ENCODE results near the gene CITED4. TPM values are rescaled to one million over a fixed set of nuclear protein-coding genes. Genes with fewer than 3 reads are reported as not detected.

The CITED4 gene
- total RNA-seq, 1 experiment from 2014 or later, result 7.8 TPM

DNA sequence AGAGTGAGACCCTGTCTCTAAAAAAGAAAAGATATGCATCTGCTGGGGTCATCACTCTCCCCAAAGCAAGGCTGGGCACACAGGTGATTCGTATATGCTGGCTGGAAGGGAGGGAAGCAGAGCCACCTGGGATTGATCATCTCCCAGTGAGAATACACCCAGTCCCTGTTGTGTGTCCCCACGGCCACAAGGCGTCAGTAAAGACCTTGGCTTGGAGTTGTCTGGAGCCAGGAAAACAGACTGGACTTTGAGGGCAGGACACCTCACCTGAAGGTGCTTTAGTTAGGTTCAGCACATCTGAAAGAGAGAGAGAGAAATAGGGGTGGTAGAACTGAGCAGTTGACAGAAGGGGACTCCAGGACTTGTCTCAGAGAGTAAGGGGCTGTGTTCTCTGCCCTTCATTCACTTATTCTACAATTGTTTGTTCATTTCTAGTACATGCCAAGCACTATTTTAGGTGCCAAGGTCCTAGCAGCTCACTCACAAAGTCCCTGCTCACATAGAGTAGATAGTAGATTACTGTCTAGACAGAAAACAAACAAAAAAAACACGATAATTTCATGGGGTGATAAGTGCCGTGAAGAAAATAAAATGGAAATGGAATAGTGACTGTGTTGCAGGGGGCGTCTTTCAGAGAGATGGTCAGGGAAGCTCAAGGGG is 13.5 kb downstream of the CITED4 start:
- Histone ChIP-seq H3K36me3 (ENCODE audit: control insufficient read depth in 1 of 2, insufficient read depth in 2 of 2, low read length in 2 of 2) (no peaks in the 10 kb centered on the region), H4K20me1 (ENCODE audit: insufficient read depth) (no peaks in the 10 kb centered on the region), H3K4me3 (replicated peaks in 1 of 2; ENCODE audit: low read depth in 1 of 2, low read length in 2 of 2) (no peak overlapping the region), H3K9me3 (ENCODE audit: control insufficient read depth in 1 of 2, insufficient read depth in 1 of 2, low read depth in 1 of 2, low read length in 2 of 2) (no peaks in the 10 kb centered on the region), H2AFZ (ENCODE audit: low read depth, low read length, poor library complexity, severe bottlenecking) (peak overlapping the region; percentile 31), H3K4me1 (ENCODE audit: control insufficient read depth in 1 of 2, insufficient read depth in 2 of 2, low read length in 2 of 2) (peaks cover 0 to 25% of the 10 kb centered on the region in 2 experiments; a peak in 2 of 4 replicates), H3K9ac (ENCODE audit: low read length) (no peak overlapping the region), H3K79me2 (ENCODE audit: insufficient read depth, low read length) (no peaks in the 10 kb centered on the region), H3K27ac (ENCODE audit: low read depth, low read length) (no peak overlapping the region), H3K27me3 (ENCODE audit: insufficient read depth, low read length) (no peaks in the 10 kb centered on the region), H3K9me2 (ENCODE audit: insufficient read depth) (no peaks in the 10 kb centered on the region), H3K4me2 (ENCODE audit: low read length) (no peak overlapping the region)
- ChIA-PET POLR2A (interaction anchor here (1.3 kb wide), 1 partner anchor 100 kb away, joined by 3 read pairs; no protein-coding TSS in a partner anchor), RAD21 (ENCODE audit: low non-redundant PET in 1 of 2, low total read pairs in 2 of 2, uncharacterized antibody in 2 of 2, unreplicated experiment in 2 of 2) (interaction anchor here (0.6 to 2.5 kb wide), 7 partner anchors 14 to 104 kb away, joined by 3 to 11 read pairs (median 4); partner anchors contain the start of gene CITED4 (in 1 of the 2)), CTCF (interaction anchor here (0.9 to 8.8 kb wide), 6 partner anchors 14 to 256 kb away, joined by 3 to 202 read pairs (median 8); no protein-coding TSS in a partner anchor)
- BruUV-seq (replicated peaks), result no TSS peak
- intact Hi-C loops (cut with micrococcal nuclease), result loop anchor here (1.0 kb wide), 3 partner anchors 104 to 236 kb away; no protein-coding TSS in a partner anchor
- TF ChIP-seq RAD21 (IDR thresholded peaks at IDR 0.05; ENCODE audit: low read depth), result peak; percentile 99
- no peak for TF ChIP-seq CBX3 (IDR thresholded peaks at IDR 0.05; ENCODE audit: low read depth)
- peak; percentile 11 for TF ChIP-seq YY1 (IDR thresholded peaks at IDR 0.05; ENCODE audit: extremely low read depth, insufficient replicate concordance, low read depth, low read length)
- TF ChIP-seq ZNF274 (IDR thresholded peaks at IDR 0.05; ENCODE audit: low read depth, low read length), result no peak
- TF ChIP-seq, protein P1, sequence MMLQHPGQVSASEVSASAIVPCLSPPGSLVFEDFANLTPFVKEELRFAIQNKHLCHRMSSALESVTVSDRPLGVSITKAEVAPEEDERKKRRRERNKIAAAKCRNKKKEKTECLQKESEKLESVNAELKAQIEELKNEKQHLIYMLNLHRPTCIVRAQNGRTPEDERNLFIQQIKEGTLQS (IDR thresholded peaks at IDR 0.05), result no peak
- TF ChIP-seq, protein P2, sequence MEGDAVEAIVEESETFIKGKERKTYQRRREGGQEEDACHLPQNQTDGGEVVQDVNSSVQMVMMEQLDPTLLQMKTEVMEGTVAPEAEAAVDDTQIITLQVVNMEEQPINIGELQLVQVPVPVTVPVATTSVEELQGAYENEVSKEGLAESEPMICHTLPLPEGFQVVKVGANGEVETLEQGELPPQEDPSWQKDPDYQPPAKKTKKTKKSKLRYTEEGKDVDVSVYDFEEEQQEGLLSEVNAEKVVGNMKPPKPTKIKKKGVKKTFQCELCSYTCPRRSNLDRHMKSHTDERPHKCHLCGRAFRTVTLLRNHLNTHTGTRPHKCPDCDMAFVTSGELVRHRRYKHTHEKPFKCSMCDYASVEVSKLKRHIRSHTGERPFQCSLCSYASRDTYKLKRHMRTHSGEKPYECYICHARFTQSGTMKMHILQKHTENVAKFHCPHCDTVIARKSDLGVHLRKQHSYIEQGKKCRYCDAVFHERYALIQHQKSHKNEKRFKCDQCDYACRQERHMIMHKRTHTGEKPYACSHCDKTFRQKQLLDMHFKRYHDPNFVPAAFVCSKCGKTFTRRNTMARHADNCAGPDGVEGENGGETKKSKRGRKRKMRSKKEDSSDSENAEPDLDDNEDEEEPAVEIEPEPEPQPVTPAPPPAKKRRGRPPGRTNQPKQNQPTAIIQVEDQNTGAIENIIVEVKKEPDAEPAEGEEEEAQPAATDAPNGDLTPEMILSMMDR (IDR thresholded peaks at IDR 0.05 in 2 of 3, conservative IDR thresholded peaks at IDR 0.05 in 1 of 3; ENCODE audit: borderline replicate concordance in 1 of 3, insufficient read depth in 1 of 3, low read depth in 2 of 3, low read length in 2 of 3), result peak; percentile 93 to 96 (median 95)
- no peak for TF ChIP-seq ZFX (IDR thresholded peaks at IDR 0.05)
- TF ChIP-seq SP1 (IDR thresholded peaks at IDR 0.05; ENCODE audit: low read depth), result no peak
- no peak for TF ChIP-seq TCF7L2 (IDR thresholded peaks at IDR 0.05; ENCODE audit: borderline replicate concordance, extremely low read depth, insufficient read depth, insufficient read length)
- DNase-seq (ENCODE audit: low read depth, low spot score) (peak; percentile 71), ATAC-seq (peak; percentile 90)

Measured in HCT116 (cell line).